Activated CD8-positive, alpha-beta memory T cell treated with anti-CD3 and anti-CD28 coated beads, Interleukin-2, amount 50 U/mL, for 24 hours (primary cell): ENCODE data around the gene ATP9A.
"Not testable (repeated sequence)": the region's sequence is repeated elsewhere in the genome, so short reads cannot be mapped to it uniquely, and the experiment has no call there.

Experiments
- DNase-seq: peaks from one replicate; pipeline ENCODE4 v3.0.0-alpha.2; 2020; ENCODE audit errors: extremely low read depth

ATP9A gene

GRCh38 chr20:51688600-51689244 is 79.5 kb downstream of the ATP9A start:
- DNase-seq: no peak

- no peak for DNase-seq
Observed at GRCh38 chr20:51687630-51688029, 80.6 kb downstream of the ATP9A start.

- no peak for DNase-seq
Observed at GRCh38 chr20:51687108-51687507, 81.1 kb downstream of the ATP9A start.

- DNase-seq: not testable (repeated sequence)
Observed at GRCh38 chr20:51685494-51685893, 82.7 kb downstream of the ATP9A start.

- no peak for DNase-seq
Observed at GRCh38 chr20:51680067-51680749, 88.0 kb downstream of the ATP9A start.

- DNase-seq: no peak
Observed at GRCh38 chr20:51679254-51679921, 88.8 kb downstream of the ATP9A start.

- DNase-seq: no peak
Observed at GRCh38 chr20:51678026-51678697, 90.0 kb downstream of the ATP9A start.

- no peak for DNase-seq
Observed at GRCh38 chr20:51668947-51669346, 99.2 kb downstream of the ATP9A start.

GRCh38 chr20:51668515-51668914 is 99.7 kb downstream of the ATP9A start:
- no peak for DNase-seq

- no peak for DNase-seq
Observed at GRCh38 chr20:51667491-51667890, 100.7 kb downstream of the ATP9A start.

- no peak for DNase-seq
Observed at GRCh38 chr20:51667002-51667408, 101.2 kb downstream of the ATP9A start.

GRCh38 chr20:51666126-51666525 is 102.1 kb downstream of the ATP9A start:
- no peak for DNase-seq

- DNase-seq: no peak
Observed at GRCh38 chr20:51665543-51666118, 102.6 kb downstream of the ATP9A start.

- peak; percentile 20 for DNase-seq
Observed at GRCh38 chr20:51661609-51662178, 106.5 kb downstream of the ATP9A start.

GRCh38 chr20:51660672-51661608 is 107.2 kb downstream of the ATP9A start:
- no peak for DNase-seq

GRCh38 chr20:51659491-51660050 is 108.6 kb downstream of the ATP9A start:
- no peak for DNase-seq

- no peak for DNase-seq
Observed at GRCh38 chr20:51656726-51657260, 111.4 kb downstream of the ATP9A start.

GRCh38 chr20:51656089-51656488 is 112.1 kb downstream of the ATP9A start:
- DNase-seq: not testable (repeated sequence)

- DNase-seq: no peak
Observed at GRCh38 chr20:51654495-51654894, 113.7 kb downstream of the ATP9A start.

- DNase-seq: no peak
Observed at GRCh38 chr20:51654060-51654459, 114.1 kb downstream of the ATP9A start.
